HepG2 (cell line): Measurements from ENCODE around the gene METTL22. TPM values are rescaled to one million over a fixed set of nuclear protein-coding genes. Genes with fewer than 3 reads are reported as not detected.

ENCODE experiments used
- ARID3A ChIP-seq: IDR thresholded peaks from 2 replicates; pipeline ENCODE4 v1.6.1; 2012; ENCODE audit warnings: low read depth, low read length, improper control_type of control experiment
- FOXM1 ChIP-seq: sonication (generic); formaldehyde crosslinking; IDR thresholded peaks from 2 replicates; pipeline ENCODE4 v1.5.0; 2020; ENCODE audit warnings: missing genetic modification reagents
- HNF4A ChIP-seq: sonication (generic); formaldehyde crosslinking; IDR thresholded peaks from 2 replicates; pipeline ENCODE4 v1.4.0; 2020; ENCODE audit warnings: missing genetic modification reagents
- HOXD1 ChIP-seq: sonication (generic); formaldehyde crosslinking; IDR thresholded peaks from 2 replicates; pipeline ENCODE4 v1.5.0; 2020; ENCODE audit warnings: missing genetic modification reagents
- IKZF5 ChIP-seq: IDR thresholded peaks from 2 replicates; pipeline ENCODE4 v1.6.1; 2018; ENCODE audit warnings: missing genetic modification reagents, mild to moderate bottlenecking, missing compliant biosample characterization
- PHF8 ChIP-seq: sonication (generic); formaldehyde crosslinking; IDR thresholded peaks from 2 replicates; pipeline ENCODE4 v1.5.0; 2020; ENCODE audit warnings: missing genetic modification reagents
- REXO4 ChIP-seq: sonication (generic); formaldehyde crosslinking; IDR thresholded peaks from 2 replicates; pipeline ENCODE4 v1.8.0; 2022; ENCODE audit warnings: missing genetic modification reagents, mild to moderate bottlenecking, borderline replicate concordance
- RFX3 ChIP-seq: IDR thresholded peaks from 2 replicates; pipeline ENCODE4 v1.6.1; 2016; ENCODE audit warnings: missing biosample characterization, missing genetic modification reagents
- RXRA ChIP-seq: sonication (generic); formaldehyde crosslinking; IDR thresholded peaks from 2 replicates; pipeline ENCODE4 v1.5.1; 2020; ENCODE audit warnings: missing genetic modification reagents
- SMC3 ChIP-seq: IDR thresholded peaks from 2 replicates; pipeline ENCODE4 v1.6.1; 2011; ENCODE audit warnings: low read length, improper control_type of control experiment
- SNAPC5 ChIP-seq: sonication (generic); formaldehyde crosslinking; IDR thresholded peaks from 2 replicates; pipeline ENCODE4 v1.8.1; 2023; ENCODE audit warnings: mild to moderate bottlenecking, missing genetic modification reagents, borderline replicate concordance
- TEAD3 ChIP-seq: optimal IDR thresholded peaks from 2 replicates; pipeline ENCODE3; 2016; ENCODE audit warnings: borderline replicate concordance
- TRIM22 ChIP-seq: fragments of 450-650 bp; IDR thresholded peaks from 2 replicates; pipeline ENCODE4 v1.6.1; 2017
- ZNF354B ChIP-seq: sonication (generic); formaldehyde crosslinking; IDR thresholded peaks from 2 replicates; pipeline ENCODE4 v1.8.0; 2022; ENCODE audit warnings: mild to moderate bottlenecking, missing genetic modification reagents
- ZNF501 ChIP-seq: sonication (generic); formaldehyde crosslinking; IDR thresholded peaks from 2 replicates; pipeline ENCODE4 v1.5.1; 2020; ENCODE audit warnings: mild to moderate bottlenecking, moderate library complexity, missing genetic modification reagents
- ZNF503 ChIP-seq: sonication (generic); formaldehyde crosslinking; IDR thresholded peaks from 2 replicates; pipeline ENCODE4 v1.4.0; 2020; ENCODE audit warnings: missing genetic modification reagents
- ZNF580 ChIP-seq: IDR thresholded peaks from 2 replicates; pipeline ENCODE4 v1.6.1; 2016; ENCODE audit warnings: low read depth, borderline replicate concordance
- ZNF597 ChIP-seq: sonication (generic); formaldehyde crosslinking; IDR thresholded peaks from 2 replicates; pipeline ENCODE4 v1.5.0; 2020; ENCODE audit warnings: missing genetic modification reagents
- ZNF749 ChIP-seq: sonication (generic); formaldehyde crosslinking; IDR thresholded peaks from 2 replicates; pipeline ENCODE4 v1.8.0; 2022; ENCODE audit warnings: mild to moderate bottlenecking, missing genetic modification reagents, moderate library complexity, borderline replicate concordance
- ZNF879 ChIP-seq: sonication (generic); formaldehyde crosslinking; IDR thresholded peaks from 2 replicates; pipeline ENCODE4 v1.8.1; 2023; ENCODE audit warnings: missing genetic modification reagents
- polyA plus RNA-seq, 8 experiments: library from polyadenylated mRNA; depleted of rRNA in 3 of 8; stranded (reverse) in 7 of 8; unstranded in 1 of 8; fragments of >200 nt; fragmentation: Illumina TruSeq in 4 of 8; extraction: Trizol in 4 of 8; gene quantifications; 2 replicates each; pipeline versions ENCODE4 v1.2.1 to v1.2.3, GENCODE V29; 2011 to 2016; ENCODE audit warnings: low read depth in 4 of 8, missing spikeins in 1 of 8, mixed read lengths in 1 of 8; ENCODE audit not compliant: insufficient read depth in 1 of 8
- total RNA-seq, 5 experiments: library from RNA; depleted of rRNA; stranded (reverse); fragments of >200 nt; fragmentation: Illumina TruSeq; extraction: Trizol; gene quantifications; 2 replicates each; pipeline ENCODE4 v1.2.3, GENCODE V29; 2016; ENCODE audit warnings: low read depth in 1 of 5

The METTL22 gene
- total and polyA plus RNA-seq, 2 of the 13 experiments (the other 11 are each of a cell fraction or from before 2014, with no cell fraction given) = 36.2 to 94.8 TPM

GRCh38 chr16:8621572-8622314 lies at the start of gene METTL22 (continued):
- TF ChIP-seq ZNF749 (CRISPR knock-in tag) (no peak), ZNF503 (CRISPR knock-in tag) (peak; percentile 40; the same call in 1 of the 2 replicates), PHF8 (CRISPR knock-in tag) (peak; percentile 99), HNF4A (CRISPR knock-in tag) (no peak), HOXD1 (CRISPR knock-in tag) (0 out of 2 replicates have a peak, but pooled peaks have one; percentile 65), ZNF354B (CRISPR knock-in tag) (no peak), TEAD3 (CRISPR knock-in tag) (peak; percentile 26), SMC3 (no peak), ZNF501 (CRISPR knock-in tag) (peak; percentile 91), TRIM22 (no peak), REXO4 (no peak), ZNF580 (peak; percentile 78), ZNF597 (peak; percentile 91; the same call in 1 of the 2 replicates), RFX3 (CRISPR knock-in tag) (no peak), FOXM1 (CRISPR knock-in tag) (no peak; the same call in 1 of the 2 replicates), ARID3A (no peak), ZNF879 (CRISPR knock-in tag) (peak; percentile 92), SNAPC5 (CRISPR knock-in tag) (peak; percentile 59; the same call in 1 of the 2 replicates), IKZF5 (CRISPR knock-in tag) (peak; percentile 84), RXRA (CRISPR knock-in tag) (peak; percentile 62; the same call in 1 of the 2 replicates)
